Astrocyte (in vitro differentiated cells and primary cell): Measurements from ENCODE around the gene RGPD3.
"Not testable (repeated sequence)": the region's sequence is repeated elsewhere in the genome, so short reads cannot be mapped to it uniquely, and the experiment has no call there.

Source experiments
- EZH2 ChIP-seq: IDR thresholded peaks from 2 replicates; pipeline ENCODE4 v1.6.1; 2012; ENCODE audit warnings: mild to moderate bottlenecking, low read length, inconsistent platforms; ENCODE audit not compliant: insufficient read depth
- TF ChIP-seq, protein P1 (sequence below): IDR thresholded peaks from 2 replicates; pipeline ENCODE4 v1.5.1; 2011; ENCODE audit warnings: low read depth, mild to moderate bottlenecking, inconsistent platforms, low read length, moderate library complexity; ENCODE audit not compliant: insufficient read depth

DNA sequence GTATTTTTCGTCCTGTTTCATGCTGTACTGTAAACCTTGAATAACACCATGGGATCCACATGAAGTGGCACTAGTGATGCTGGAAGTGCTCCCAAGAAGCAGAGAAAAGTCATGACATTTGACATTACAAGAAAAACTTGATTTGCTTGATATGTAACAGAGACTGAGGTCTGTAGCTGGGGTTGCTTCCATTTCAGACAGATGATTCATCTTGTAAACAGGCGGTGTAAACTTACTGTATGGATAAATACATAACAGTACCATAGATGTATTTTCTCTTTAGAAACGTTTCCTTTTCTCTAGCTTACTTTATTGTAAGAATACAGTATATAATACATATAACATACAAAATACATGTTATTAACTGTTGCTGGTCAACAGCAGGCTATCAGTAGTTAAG, 88.6 kb downstream of the RGPD3 start:
- TF ChIP-seq, protein P1, sequence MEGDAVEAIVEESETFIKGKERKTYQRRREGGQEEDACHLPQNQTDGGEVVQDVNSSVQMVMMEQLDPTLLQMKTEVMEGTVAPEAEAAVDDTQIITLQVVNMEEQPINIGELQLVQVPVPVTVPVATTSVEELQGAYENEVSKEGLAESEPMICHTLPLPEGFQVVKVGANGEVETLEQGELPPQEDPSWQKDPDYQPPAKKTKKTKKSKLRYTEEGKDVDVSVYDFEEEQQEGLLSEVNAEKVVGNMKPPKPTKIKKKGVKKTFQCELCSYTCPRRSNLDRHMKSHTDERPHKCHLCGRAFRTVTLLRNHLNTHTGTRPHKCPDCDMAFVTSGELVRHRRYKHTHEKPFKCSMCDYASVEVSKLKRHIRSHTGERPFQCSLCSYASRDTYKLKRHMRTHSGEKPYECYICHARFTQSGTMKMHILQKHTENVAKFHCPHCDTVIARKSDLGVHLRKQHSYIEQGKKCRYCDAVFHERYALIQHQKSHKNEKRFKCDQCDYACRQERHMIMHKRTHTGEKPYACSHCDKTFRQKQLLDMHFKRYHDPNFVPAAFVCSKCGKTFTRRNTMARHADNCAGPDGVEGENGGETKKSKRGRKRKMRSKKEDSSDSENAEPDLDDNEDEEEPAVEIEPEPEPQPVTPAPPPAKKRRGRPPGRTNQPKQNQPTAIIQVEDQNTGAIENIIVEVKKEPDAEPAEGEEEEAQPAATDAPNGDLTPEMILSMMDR, result not testable (repeated sequence)
- TF ChIP-seq EZH2, result not testable (repeated sequence)
